Osteoblast (primary cell): ENCODE measurements around the gene LUZP1. TPM values are rescaled to one million over a fixed set of nuclear protein-coding genes. Genes with fewer than 3 reads are reported as not detected.
A peak's percentile ranks its signal among the peaks of the same experiment; 100 is the strongest.

Experiments
- DNase-seq: peaks from one replicate; pipeline ENCODE4 v3.0.0; 2011; ENCODE audit warnings: low spot score, mixed read lengths; ENCODE audit not compliant: insufficient read length; ENCODE audit errors: missing footprints
- H2AFZ ChIP-seq: 2 replicates; pipeline ENCODE4 v1.6.0; 2011; ENCODE audit warnings: mild to moderate bottlenecking, low read length
- H3K27ac ChIP-seq: 2 replicates; pipeline ENCODE4 v1.5.1; 2011; ENCODE audit warnings: mild to moderate bottlenecking, low read depth, low read length, moderate library complexity
- H3K27me3 ChIP-seq: 2 replicates; pipeline ENCODE4 v1.6.0; 2012; ENCODE audit warnings: mild to moderate bottlenecking, control low read depth, inconsistent platforms, low read length, moderate library complexity; ENCODE audit not compliant: insufficient read depth
- H3K36me3 ChIP-seq: 2 replicates; pipeline ENCODE4 v1.5.1; 2011; ENCODE audit warnings: mild to moderate bottlenecking, low read length, control low read depth, moderate library complexity; ENCODE audit not compliant: insufficient read depth
- H3K4me1 ChIP-seq: 2 replicates; pipeline ENCODE4 v1.5.1; 2011; ENCODE audit warnings: mild to moderate bottlenecking, low read length, control low read depth, moderate library complexity; ENCODE audit not compliant: insufficient read depth
- H3K4me2 ChIP-seq: 2 replicates; pipeline ENCODE4 v1.6.0; 2011; ENCODE audit warnings: mild to moderate bottlenecking, low read length; ENCODE audit not compliant: insufficient read depth
- H3K4me3 ChIP-seq: fragments of 200-600 bp; sonication (generic); 3 replicates; pipeline ENCODE4 v1.5.1; 2012; ENCODE audit warnings: mild to moderate bottlenecking, low read length, inconsistent platforms; ENCODE audit not compliant: insufficient read depth
- H3K79me2 ChIP-seq: 2 replicates; pipeline ENCODE4 v1.6.0; 2012; ENCODE audit warnings: mild to moderate bottlenecking, low read length, control low read depth, inconsistent platforms; ENCODE audit not compliant: insufficient read depth
- H3K9me3 ChIP-seq: 2 replicates; pipeline ENCODE4 v1.5.1; 2011; ENCODE audit warnings: low read depth, low read length, control low read depth
- H4K20me1 ChIP-seq: 2 replicates; pipeline ENCODE4 v1.6.0; 2012; ENCODE audit warnings: mild to moderate bottlenecking, low read length, control low read depth; ENCODE audit not compliant: insufficient read depth
- CTCF ChIP-seq: IDR thresholded peaks from 2 replicates; pipeline ENCODE4 v1.5.1; 2011; ENCODE audit warnings: mild to moderate bottlenecking, low read depth, low read length, moderate library complexity; ENCODE audit errors: extremely low read depth
- total RNA-seq: library from RNA; depleted of rRNA; stranded (reverse); fragments of >200 nt; gene quantifications from 2 replicates; pipeline ENCODE4 v1.2.3, GENCODE V29; 2012

Gene LUZP1
- total RNA-seq, 1 donor, result 30.0 TPM

- no peak overlapping the region for H3K4me3 ChIP-seq
- H2AFZ ChIP-seq, result no peak overlapping the region
- peaks cover 2% of the 10 kb centered on the region for H4K20me1 ChIP-seq
- H3K9me3 ChIP-seq, result no peaks in the 10 kb centered on the region
- peaks cover 85% of the 10 kb centered on the region for H3K36me3 ChIP-seq
- H3K27ac ChIP-seq, result no peak overlapping the region
- no peak for DNase-seq
- no peak for TF ChIP-seq CTCF
- H3K4me2 ChIP-seq, result no peak overlapping the region
- no peaks in the 10 kb centered on the region for H3K27me3 ChIP-seq
- H3K79me2 ChIP-seq, result peaks cover 11% of the 10 kb centered on the region
- no peaks in the 10 kb centered on the region for H3K4me1 ChIP-seq
Measured at GRCh38 chr1:23085696-23086095, 83.0 kb downstream of the LUZP1 start.

DNA sequence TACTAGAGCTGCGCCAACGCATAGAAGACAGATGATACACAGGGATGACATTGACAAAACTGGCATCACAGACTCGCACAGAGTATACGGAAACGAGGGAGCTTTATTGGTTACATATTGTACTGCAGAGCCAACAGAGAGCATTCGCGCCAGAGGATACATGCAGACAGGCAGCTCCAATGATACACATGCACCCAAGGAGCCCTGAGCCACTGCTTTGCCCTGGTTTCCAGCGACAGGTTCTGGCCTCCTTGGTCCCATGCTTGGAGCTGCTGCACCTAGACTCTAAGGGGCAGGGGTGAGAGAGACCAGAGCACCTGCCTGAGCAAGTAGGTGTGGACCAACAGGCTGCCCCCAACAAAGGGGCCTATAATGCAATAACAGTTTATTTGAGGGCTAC lies 83.8 kb downstream of the LUZP1 start:
- no peak overlapping the region for H3K4me2 ChIP-seq
- H3K27ac ChIP-seq, result no peak overlapping the region
- peaks cover 4% of the 10 kb centered on the region for H3K79me2 ChIP-seq
- peak; percentile 51 for DNase-seq
- no peak overlapping the region for H2AFZ ChIP-seq
- H3K4me1 ChIP-seq, result no peaks in the 10 kb centered on the region
- H3K27me3 ChIP-seq, result no peaks in the 10 kb centered on the region
- H3K9me3 ChIP-seq, result no peaks in the 10 kb centered on the region
- H3K36me3 ChIP-seq, result peaks cover 92% of the 10 kb centered on the region
- TF ChIP-seq CTCF, result no peak
- H3K4me3 ChIP-seq, result no peak overlapping the region
- H4K20me1 ChIP-seq, result peaks cover 2% of the 10 kb centered on the region

- H4K20me1 ChIP-seq, result peaks cover 2% of the 10 kb centered on the region
- no peak overlapping the region for H3K4me2 ChIP-seq
- no peak for TF ChIP-seq CTCF
- no peaks in the 10 kb centered on the region for H3K9me3 ChIP-seq
- peaks cover 4% of the 10 kb centered on the region for H3K79me2 ChIP-seq
- peaks cover 99% of the 10 kb centered on the region for H3K36me3 ChIP-seq
- peak; percentile 48 for DNase-seq
- no peaks in the 10 kb centered on the region for H3K27me3 ChIP-seq
- no peaks in the 10 kb centered on the region for H3K4me1 ChIP-seq
- H3K27ac ChIP-seq, result no peak overlapping the region
- H2AFZ ChIP-seq, result no peak overlapping the region
- no peak overlapping the region for H3K4me3 ChIP-seq
Measured at GRCh38 chr1:23083714-23084480, 84.8 kb downstream of the LUZP1 start.

DNA sequence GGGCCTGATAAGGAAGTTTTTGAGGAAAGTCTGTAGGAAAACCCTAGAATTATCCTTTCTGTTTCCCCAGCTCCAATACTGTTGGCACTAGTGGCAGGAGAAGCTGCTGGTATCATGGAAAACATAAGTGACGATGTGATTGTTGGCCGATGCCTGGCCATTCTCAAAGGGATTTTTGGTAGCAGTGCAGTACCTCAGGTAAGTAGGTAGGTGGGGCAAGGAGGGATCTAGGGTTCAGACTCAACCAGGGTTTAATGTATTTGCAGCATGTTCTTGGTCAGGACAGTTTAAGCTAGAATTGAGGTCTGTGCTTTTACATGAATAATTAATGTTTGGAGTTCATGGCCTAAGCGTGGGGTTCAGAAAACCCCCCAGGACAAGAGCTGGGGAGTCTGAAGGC lies 87.3 kb downstream of the LUZP1 start:
- Histone ChIP-seq H3K79me2 (peaks cover 2% of the 10 kb centered on the region), H4K20me1 (peaks cover 2% of the 10 kb centered on the region), H3K36me3 (peaks cover 92% of the 10 kb centered on the region), H2AFZ (no peak overlapping the region), H3K4me1 (no peaks in the 10 kb centered on the region), H3K27me3 (no peaks in the 10 kb centered on the region), H3K27ac (no peak overlapping the region), H3K4me3 (no peak overlapping the region), H3K4me2 (no peak overlapping the region), H3K9me3 (no peaks in the 10 kb centered on the region)
- no peak for DNase-seq
- TF ChIP-seq CTCF, result no peak
